NCI-H748 (cell line): ENCODE measurements around the gene CAMK2B.
A peak's percentile ranks its signal among the peaks of the same experiment; 100 is the strongest.

ENCODE experiments used
- DNase-seq: peaks from one replicate; lab custom pipeline; 2025; ENCODE audit not compliant: unreplicated experiment; lab: John Stamatoyannopoulos, UW

CAMK2B gene

DNA sequence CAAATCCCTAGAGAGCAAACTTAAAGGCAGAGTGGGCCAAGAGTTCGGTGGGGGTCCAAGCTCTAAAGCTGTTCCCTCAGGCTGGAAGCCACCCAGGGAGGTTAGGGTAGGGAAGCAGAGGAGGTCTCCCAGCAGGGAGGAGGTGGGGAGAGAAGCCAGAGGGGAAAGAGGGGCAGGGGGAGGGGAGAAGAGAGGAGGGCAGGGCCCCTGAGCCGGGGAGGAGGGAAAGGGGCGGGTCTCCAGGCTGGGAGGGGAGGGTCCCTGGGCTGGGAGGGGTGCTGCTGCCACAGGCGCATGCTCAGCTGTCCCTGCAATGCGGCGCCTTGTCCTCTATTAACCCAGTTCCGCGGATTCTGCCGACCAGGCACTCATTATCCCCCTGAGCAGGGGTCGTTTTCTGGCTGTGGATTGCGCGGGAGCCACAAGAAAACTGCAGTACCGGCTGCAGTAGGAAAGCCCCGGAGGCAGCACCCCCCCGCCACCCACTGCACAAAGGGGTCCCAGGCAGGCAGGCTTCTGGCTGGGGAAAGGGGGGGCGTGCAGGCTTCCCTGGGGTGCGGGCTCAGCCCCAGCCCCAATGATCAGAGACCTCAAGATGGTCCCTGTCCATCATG is 49.3 kb downstream of the CAMK2B start:
- DNase-seq: peak; percentile 29

DNA sequence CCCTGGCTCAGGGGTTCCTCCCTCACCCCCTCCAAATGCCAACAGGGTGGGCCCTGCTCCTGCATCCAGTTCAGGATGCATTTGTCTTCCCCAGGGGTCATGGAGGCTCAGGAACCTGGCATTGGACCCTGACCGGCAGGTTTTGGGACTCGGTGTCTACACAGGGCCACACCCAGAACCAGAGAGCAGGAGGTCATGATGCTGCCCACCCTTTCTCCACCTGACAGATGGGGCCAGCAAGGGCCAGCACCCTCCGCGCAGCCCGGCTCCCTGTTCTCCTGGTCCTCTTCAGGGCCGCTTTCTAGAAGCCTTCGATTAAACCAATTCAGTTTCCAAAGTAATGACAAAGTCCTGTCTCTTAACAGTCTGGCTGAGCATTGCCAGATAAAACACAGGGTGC is 50.2 kb downstream of the CAMK2B start:
- no peak for DNase-seq

DNA sequence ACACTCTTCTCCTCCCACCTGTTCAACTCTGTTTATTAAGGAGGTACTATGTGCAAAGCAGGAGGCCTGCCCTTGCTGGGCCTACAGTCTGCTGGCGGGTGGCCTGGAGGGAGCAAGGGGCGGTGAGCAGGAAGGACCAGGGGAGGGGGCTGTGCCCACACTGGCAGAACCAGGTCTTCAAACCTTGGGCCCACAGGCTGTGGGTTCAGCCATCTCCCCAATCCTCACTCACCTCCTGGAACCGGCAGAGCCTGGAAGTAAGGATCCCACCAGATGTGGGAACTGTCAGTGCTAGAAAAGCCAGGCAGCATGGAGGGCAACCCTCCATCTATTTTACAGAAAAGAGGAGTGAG is 50.8 kb downstream of the CAMK2B start:
- no peak for DNase-seq

DNA sequence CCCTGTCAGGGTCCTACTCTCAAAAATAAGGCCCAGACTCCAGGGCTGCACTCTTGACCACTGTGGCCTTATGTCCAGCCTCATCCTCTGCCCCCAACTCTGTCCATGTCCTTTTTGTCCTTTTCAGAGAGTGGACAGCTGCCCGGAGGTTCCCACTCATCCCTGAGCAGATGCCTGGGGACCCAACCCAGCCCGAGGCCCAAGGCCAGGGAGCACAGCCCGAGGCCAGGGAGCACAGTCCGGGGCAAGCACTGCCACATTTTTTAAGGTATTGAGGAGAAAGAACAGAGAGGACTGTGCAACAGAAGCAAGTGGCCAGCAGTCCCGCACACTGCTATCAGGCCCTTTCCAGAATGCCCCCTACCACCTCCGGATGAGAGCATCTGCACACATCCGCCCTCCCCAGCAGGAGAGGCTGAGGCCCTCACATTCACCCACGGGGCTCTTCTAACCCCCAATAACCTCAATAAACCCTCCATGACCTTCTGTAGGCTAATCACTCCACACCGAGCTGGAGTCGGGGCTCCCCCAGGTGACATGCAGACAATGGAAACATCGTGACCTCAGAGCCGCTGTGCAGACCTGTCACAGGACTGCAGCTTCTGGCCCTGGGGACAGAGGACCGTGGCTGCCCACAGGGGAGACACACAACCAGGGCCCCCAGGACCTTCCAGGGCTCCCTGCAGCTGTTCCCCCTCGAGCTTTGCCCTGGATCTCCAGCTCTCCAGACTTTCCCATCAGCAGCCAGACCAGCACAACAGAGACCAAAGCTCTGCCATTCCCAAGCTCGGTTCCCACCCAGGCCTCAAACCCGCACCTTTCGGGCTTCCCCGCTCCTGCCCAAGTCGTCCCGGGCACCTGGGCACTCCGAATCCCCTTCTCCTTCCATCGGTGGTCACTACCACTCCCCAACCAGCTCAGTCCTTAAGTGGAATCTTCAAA is 51.4 kb downstream of the CAMK2B start:
- no peak for DNase-seq

DNA sequence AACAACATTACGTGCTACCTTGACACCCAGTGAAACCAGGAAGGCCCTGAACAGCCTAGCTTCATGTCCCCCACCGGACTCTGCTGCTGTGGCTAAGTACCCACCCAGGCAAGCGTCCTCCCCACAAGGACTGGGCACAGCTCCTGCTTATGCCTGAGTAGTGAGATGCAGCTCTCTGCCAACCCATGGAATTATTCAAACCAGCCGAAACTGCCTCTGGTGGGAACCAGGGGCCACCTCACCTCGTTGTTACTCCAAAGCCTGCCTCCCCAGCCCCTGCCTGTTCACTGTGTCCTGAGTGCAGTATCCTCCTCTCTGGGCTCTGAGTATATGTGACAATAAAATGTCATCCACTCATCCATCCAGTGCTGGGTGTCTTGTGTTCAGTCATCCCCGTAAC is 52.4 kb downstream of the CAMK2B start:
- no peak for DNase-seq

DNA sequence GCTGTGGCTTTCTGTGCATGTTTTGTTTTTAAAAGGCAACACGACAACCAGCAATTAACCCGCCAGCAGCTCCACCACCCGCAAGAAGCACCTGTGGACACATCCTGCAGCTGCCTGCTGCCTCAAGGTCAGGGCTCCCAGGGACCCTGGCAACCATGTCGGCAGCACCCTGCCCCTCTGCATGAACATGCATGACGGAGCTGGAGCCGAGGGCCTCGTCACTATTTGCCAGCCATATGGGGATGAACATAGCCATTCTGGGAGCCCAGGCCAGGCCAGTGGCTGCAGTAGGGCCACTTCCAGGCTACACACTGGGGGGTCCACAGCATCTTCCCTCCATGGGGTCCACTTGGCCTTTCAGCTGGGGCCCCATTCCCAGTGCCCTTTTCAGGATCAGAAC is 52.9 kb downstream of the CAMK2B start:
- DNase-seq: peak; percentile 29

DNA sequence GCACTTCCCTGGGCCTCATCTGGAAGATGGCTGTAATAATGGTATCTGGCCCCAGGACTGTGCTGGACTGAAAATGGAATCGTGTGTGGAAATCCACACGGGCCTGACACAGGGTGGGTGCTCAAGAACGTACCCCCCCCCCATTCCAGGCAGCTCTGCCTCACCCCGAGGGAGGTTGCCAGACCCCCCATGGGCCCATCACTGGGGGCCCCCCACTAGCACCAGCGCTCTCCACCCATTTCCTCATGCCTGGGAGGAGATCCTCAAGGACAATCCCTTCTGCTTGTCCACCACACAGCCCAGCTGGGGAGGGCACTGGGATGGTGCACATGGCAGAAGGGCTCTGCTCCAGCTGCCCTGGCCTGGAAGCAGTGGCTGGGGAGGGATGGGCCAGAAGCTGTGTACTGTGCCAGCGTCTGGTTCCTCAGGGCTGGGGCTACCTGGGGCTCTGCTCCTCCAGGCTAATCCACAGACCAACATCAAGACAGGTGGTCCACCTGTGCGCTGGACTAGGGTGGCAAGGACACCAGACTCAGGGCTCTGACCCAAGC is 55.4 kb downstream of the CAMK2B start:
- no peak for DNase-seq

DNA sequence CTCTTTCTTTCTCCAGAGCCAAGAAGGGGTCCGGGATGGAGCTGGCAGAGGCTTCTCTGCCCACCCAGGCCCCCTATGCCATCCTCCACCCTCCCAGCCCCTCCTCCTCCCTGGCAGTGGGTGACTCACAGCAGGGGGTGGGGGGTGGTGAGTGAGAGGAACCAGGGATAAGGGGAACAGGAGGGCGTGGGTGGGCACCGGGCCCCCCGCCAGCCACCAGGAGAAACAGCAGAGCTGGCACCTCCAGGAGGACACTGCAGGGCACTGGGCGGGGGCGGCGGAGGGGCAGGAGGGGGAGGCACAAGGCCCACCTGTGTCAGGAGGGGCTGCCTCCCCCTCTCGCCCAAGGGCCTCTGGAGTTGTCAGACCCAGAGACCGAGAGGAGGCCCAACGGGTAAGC is 56.0 kb downstream of the CAMK2B start:
- no peak for DNase-seq

DNA sequence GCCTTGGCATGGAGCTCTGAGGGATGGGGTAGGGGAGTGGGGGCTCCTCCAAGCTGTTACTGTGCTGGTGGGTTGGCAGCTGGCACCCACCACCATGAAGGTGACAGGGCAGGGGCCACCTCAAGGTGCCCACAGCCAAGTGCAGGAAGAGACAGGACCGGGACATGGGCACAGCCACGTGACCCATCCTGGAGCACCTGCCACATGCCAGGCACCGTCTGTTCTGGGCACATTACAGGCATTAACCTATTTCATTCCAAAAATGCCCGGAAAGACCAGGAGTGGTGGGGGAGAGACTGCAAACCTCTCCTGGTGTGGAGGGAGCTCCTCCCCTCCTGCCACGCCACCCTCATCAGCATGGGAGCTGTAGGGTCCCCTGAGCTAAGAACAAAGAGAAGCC is 56.7 kb downstream of the CAMK2B start:
- DNase-seq: no peak

DNA sequence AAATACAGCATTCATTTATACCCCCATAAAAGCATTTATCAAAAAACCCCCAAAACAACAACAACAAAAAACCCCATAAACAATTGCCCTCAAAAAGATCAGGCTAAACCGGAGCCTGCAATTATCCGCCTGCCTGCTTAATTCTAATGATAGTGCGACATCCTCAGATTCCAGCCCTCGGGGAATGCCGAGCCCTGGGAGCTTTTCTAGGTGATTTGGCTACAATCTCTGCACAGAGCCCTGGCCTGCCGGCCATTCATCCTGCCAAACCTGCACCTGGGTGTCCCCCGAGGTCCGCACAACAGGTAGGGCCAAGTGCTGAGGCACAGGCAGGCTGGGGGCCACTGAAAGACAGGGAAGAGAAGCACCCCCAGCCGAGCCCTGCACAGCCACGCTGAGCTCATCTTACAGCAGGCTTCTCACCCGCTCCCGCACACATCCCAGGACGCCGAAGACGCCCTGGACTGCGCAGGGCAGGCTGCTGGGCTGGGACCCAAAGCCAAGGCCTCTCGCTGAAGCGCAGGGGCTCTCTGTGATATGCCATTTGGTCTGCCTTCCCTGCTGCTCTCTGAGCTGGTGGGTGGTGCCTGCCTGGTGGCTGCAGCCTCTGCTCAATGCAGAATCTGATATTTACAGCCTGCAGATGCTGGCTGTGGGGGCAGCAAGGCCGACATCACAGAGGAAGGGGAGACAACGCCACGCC is 57.5 kb downstream of the CAMK2B start:
- no peak for DNase-seq

DNA sequence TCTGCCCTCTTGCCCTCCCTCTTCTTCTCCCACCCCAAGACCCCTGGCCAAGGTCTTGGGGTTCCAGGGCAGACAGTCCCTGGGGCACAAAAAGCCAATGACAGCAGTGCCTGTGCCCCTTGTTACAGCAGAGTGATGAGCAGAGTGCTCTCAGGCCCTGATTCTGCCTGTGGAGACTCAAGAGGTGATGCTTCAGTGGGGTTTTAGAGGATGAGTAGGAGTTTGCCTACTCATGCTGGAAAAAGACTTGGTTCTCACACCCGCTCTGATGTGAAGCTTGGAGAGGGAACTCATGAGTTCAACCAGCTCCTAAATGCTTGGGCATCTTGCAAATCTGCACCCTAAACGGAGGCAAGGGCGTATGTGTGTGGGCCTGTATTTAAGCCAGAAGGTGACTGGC is 58.2 kb downstream of the CAMK2B start:
- DNase-seq: no peak

DNA sequence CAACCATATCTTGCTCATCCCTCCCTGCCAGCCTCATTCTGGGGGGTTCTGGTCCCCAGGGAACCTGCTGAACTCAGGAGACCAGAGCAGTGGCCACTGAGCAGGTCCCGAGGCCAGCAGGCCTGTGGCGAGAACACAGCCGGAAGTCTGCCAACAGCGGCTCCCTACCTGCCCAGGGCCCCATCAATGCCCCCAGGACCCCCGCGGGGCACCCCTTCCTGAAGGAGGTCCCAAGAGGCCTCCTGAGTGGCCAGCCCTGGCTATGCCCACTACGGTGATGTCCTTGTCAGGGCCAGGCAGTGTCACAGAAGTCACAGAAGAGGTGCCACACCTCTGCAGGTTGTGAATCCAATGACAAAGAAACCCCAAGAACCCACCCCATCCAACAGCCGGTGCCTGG is 58.9 kb downstream of the CAMK2B start:
- DNase-seq: no peak

DNA sequence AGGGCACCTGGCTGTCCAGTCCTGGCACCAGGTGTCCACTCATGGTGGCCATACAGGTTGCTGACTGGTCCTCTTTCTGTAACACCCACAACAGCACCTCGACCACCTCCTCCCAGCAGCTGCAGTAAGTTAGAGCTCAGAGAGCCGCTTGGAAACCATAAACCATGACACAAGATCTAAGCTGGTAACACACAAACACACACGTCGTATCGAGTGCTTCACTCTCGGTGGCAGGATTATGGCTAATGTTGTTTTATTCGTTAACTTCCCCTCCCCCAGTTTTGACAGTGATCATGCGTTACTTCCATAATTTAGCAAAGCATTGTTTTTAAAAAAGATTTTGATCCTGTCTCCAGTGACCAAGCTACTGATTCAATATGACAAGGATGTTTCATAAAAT is 59.7 kb downstream of the CAMK2B start:
- no peak for DNase-seq

DNA sequence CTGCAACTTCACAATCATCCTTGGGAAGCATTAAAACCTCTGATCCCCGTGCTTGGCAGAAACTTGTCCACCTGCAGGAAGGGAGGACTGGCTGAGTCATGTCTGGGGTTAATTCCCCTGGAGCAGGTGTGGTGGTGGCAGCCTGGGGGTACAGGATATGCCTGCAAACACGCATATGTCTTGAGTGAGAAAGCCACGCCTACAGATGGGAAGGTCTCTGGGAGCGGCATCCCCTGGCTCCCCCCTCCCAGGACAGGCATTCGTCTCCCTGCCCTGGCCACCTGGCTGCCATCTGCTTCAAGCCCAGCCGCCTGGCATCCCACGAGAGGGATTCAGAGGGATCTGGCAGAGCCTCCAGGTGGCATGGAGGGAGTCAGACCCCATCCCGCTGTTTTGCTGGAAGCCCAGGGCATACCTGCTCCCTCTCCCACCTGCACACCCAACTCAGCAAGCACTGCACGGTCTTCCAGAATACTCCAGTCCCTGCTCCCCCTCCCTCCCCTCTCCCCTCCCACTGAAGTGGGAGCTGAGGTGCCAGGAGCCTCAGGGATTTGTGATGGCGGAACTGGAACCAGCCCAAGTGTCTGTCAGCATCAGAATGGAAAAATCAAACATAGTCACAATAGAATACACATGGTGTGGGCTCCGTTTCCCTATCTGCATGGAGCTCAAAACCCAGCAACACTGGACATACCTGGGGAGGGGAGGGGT is 61.0 kb downstream of the CAMK2B start:
- DNase-seq: peak; percentile 67

DNA sequence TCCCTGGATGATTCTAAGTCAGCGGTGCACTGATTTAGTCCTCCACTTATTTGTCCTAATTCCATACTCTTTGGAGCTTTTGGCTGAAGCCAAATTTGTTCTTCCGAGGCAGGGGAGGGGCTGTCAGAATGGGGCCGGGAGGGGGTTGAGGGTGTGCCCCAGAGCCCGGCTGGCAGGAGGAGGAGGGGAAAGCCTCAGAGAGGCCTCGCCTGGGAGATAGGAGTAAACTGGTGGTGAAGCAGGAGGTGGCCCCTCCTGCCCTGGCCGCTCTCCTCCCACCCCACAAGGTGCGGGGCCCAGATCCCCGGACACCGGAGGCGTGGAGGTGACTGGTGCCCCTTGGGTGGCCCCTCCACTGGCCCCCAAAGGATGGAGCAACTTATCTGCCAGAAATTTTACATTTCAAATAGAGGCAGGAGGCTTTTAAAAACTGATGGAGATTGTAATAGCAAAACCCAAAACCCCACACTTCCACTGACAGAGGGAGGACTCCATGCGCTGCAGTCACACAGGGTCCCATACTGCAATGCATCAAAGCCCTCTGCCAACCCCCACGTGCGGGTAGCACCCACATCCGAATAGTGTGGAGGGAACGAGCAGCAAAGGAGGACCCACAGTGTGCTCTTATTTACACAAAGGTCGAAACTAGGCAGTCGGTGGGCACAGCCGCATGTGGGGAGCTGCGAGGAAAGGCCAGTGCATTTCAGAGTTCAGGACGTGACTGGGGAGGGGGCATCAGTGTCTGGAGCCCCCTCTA is 61.9 kb downstream of the CAMK2B start:
- no peak for DNase-seq

DNA sequence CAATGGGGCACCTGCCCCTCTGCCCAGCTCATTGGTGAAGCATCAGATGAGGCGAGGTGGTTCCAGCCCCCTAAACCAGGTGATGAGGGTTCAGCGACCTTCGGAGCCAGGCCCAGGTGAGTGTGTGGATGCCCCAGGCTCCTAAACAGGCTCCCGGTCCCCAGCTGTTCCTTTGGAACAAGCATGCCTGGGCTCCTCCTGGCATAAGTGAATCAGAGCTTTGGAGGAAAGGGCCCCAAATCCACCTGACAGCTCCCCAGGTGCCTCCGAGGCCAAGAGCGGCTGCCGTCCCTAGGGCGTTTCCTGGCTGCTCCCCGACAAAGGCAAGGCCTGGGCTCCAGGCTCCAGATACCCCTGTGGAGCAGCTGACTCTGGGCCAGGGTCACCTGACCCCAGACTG is 63.4 kb downstream of the CAMK2B start:
- no peak for DNase-seq

DNA sequence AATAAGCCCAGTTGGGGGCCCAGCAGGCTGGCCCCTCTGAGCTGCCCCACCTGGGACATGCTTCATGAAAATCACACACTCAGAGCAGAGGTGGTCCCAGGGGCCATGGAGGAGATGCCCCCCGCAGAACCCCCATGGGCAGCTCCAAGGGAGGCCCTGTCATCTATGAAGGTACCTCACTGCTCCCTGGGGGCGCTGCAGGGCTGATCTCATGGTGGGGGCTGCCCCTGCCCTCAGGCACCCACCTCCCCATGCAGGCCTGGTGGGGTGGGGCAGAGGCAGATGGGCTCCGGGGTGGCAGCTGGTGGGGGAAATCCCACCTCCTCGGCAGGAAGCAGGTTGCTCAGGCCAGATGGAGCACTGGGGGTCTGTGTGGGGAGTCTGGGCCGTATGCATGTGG is 64.2 kb downstream of the CAMK2B start:
- DNase-seq: no peak

DNA sequence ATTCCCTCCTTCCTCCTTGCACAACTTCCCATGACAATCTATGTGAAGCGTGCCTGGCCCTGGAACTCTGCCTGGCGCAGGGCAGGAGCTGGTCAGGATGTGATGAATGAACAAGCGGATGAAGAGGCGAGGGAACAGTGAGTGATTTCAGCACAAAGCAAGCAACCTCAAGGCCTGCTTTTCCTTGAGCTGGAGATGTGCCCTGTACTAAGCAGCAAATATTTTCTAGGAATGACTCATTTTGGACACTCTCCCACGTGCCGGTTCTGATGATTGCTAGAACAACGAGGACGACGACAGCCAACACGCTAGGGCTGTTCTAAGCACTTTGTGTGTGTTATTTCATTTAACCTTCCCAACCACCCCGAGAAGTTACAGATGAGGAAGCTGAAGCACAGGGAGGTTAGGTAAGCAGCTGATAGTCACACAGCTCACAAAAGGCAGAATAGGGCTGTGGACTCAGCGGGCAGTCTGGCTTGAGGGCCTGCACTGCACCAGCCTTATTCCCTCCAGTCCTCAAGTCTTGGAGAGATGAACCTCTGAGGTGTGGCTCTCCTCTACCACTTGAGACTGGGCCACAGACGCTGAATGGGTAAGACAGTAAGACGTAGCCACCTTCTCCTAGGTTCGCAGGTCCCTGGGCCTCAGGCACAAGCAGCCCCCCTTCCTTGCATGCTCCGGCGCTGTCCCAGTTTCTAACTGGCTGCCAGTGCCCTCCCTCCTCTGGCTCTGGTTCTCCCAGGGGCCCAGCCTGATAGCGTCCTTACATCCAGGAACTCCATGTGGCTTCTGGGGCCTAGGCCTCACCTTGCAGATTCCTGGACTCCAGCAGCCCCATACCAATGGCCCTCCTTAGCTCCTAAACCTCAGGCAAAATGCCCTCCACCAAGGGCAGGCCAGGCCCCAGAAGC is 65.6 kb downstream of the CAMK2B start:
- no peak for DNase-seq

DNA sequence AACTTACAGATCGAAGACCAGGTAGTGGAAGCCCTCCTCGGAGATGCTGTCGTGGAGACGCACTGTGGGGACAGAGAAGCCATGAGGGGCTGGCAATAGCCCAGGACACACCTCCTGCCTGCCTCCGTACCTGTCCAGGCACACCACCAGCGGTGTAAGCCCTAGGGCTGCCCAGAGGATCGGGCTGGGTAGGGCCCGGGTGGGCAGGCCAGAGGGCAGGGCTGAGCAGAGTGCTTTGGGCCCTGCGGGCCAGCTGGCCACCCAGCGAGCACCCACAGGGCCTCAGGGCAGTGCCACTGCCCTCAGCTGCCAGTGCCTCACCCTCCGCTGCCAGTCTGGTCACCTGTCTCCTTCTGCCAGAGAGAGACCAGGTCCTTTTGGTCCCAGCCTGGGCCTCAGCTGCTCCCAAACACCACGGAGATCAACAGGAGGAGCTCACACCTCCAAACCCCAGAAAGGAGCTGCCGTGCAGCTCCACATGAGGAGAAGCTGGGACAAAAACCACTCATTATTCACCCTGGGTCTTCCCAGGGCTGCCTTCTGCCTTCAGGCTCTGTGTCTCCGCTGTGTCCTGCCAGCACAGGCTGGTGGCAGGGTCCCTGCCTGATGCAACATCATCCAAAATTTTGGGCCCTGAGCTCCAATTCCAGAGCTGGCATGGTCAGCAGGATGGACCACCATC is 66.4 kb downstream of the CAMK2B start:
- no peak for DNase-seq
